NCI-H2107 treated with DMSO at 0.1 percent for 48 hours (cell line): ENCODE results near the gene TYROBP.
A peak's percentile ranks its signal among the peaks of the same experiment; 100 is the strongest.
"Not testable (repeated sequence)": the region's sequence is repeated elsewhere in the genome, so short reads cannot be mapped to it uniquely, and the experiment has no call there.

ENCODE experiments used
- DNase-seq: peaks from one replicate; lab custom pipeline; 2025; ENCODE audit not compliant: unreplicated experiment; lab: John Stamatoyannopoulos, UW

TYROBP gene

GRCh38 chr19:35874392-35874930, 33.6 kb downstream of the TYROBP start:
- DNase-seq = no peak

- no peak for DNase-seq
These were observed 35.9 kb downstream of the TYROBP start for GRCh38 chr19:35872180-35872579.

- no peak for DNase-seq
These were observed 36.5 kb downstream of the TYROBP start for GRCh38 chr19:35871611-35872010.

GRCh38 chr19:35870798-35871197, 37.3 kb downstream of the TYROBP start:
- DNase-seq = no peak

- not testable (repeated sequence) for DNase-seq
These were observed 37.9 kb downstream of the TYROBP start for GRCh38 chr19:35870124-35870736.

GRCh38 chr19:35869327-35870123, 38.6 kb downstream of the TYROBP start:
- DNase-seq = peak; percentile 71

GRCh38 chr19:35868823-35869326, 39.2 kb downstream of the TYROBP start:
- no peak for DNase-seq

- DNase-seq = peak; percentile 20
These were observed 39.8 kb downstream of the TYROBP start, which contains the start of gene APLP1 for GRCh38 chr19:35868172-35868822. Gene APLP1 (plus strand): TSS chr19:35868574. CDS start chr19:35868637, 63 bp downstream.

GRCh38 chr19:35863018-35863417, 45.1 kb downstream of the TYROBP start:
- no peak for DNase-seq

GRCh38 chr19:35862528-35862927, 45.6 kb downstream of the TYROBP start:
- DNase-seq = no peak

- DNase-seq = no peak
These were observed 46.4 kb downstream of the TYROBP start for GRCh38 chr19:35861640-35862160.

GRCh38 chr19:35860818-35861639, 47.1 kb downstream of the TYROBP start:
- no peak for DNase-seq

- DNase-seq = no peak
These were observed 47.7 kb downstream of the TYROBP start for GRCh38 chr19:35860436-35860817.

GRCh38 chr19:35859414-35859813, 48.7 kb downstream of the TYROBP start:
- DNase-seq = no peak

- DNase-seq = no peak
These were observed 49.8 kb downstream of the TYROBP start for GRCh38 chr19:35858311-35858710.

- DNase-seq = no peak
These were observed 51.4 kb downstream of the TYROBP start, which contains the start of gene KIRREL2 for GRCh38 chr19:35856546-35857149. Gene KIRREL2 (plus strand): TSS chr19:35856911. CDS start chr19:35857120, 209 bp downstream.
